A673 (cell line): ENCODE results near the gene HDAC7.

Experiments used
- CTCF ChIP-seq: fragments of 300-800, 200-600 bp; sonication (generic); conservative IDR thresholded peaks from 2 replicates; pipeline ENCODE4 v1.5.1; 2017; ENCODE audit warnings: low read depth, mild to moderate bottlenecking, antibody characterized with exemption, low read length, moderate library complexity, mixed read lengths
- EZH2 ChIP-seq: fragments of 200-600 bp; sonication (generic); IDR thresholded peaks from 2 replicates; pipeline ENCODE4 v1.6.1; 2017; ENCODE audit warnings: borderline replicate concordance, low read depth, mild to moderate bottlenecking, mixed read lengths, antibody characterized with exemption, low read length; ENCODE audit not compliant: poor library complexity, severe bottlenecking

- TF ChIP-seq CTCF = no peak
- no peak for TF ChIP-seq EZH2
These were observed 18.4 kb downstream of the HDAC7 start for GRCh38 chr12:47801170-47801903.
